ENCODE data around the gene CALHM1.
"Not testable (repeated sequence)": the region's sequence is repeated elsewhere in the genome, so short reads cannot be mapped to it uniquely, and the experiment has no call there.

Gene CALHM1

DNA sequence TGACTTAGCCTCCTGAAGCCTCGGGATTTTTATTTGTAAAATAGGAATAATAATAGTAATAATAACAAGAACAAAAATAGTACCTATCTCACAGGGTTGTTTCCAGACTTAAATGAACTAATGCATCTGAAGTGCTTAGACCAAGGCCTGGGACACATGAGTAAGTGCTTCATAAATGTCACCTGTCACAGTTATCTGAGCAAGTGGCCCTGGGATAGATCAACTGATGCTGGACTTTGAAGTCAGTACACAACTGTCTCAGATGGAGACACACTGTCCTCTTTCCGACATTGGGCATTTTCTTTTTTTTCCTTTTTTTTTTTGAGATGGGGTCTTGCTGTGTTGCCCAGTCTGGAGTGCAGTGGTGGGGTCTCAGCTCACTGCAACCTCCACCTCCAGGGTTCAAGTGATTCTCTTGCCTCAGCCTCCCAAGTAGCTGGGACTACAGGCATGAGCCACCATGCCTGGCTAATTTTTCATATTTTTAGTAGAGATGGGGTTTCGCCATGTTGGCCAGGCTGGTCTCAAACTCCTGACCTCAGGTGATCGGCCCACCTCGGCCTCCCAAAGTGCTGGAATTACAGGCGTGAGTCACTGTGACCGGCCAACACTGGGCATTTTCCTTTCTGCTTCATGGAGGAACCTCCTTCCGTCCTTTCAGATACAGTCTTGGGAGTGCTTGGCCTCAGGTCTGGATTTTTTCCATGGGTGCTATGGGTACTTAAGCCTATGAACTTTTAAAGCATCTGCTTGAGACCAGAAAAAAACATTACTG is 28.1 kb upstream of the CALHM1 start:
- DNase-seq: not testable (repeated sequence)

DNA sequence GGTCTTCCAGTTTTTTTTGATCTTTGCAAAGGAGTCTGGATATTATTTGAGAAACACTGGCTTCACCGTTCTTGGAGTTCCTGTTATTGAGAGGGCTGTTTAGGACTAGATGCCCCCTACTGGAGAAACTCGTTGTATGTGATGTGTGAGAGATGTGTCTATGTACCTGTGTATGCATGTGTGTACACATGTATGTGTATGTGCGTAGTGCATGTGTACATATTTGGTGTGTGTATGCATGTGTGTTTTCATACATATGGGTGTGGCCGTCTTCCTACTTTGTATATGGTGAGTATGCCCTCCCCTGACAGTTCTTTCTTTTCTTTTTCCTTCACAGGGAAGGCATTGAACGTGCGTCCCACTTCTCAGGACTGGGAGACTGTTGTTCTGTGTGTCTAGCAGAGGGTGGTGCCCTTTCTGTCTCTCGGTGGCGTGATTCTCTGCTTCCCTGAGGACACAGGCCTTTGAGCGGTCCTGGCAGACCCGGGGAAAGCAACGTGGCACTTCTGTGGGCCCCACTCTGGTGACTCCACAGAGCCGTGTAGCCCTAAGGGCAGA is 23.4 kb upstream of the CALHM1 start:
- DNase-seq: no peak

DNA sequence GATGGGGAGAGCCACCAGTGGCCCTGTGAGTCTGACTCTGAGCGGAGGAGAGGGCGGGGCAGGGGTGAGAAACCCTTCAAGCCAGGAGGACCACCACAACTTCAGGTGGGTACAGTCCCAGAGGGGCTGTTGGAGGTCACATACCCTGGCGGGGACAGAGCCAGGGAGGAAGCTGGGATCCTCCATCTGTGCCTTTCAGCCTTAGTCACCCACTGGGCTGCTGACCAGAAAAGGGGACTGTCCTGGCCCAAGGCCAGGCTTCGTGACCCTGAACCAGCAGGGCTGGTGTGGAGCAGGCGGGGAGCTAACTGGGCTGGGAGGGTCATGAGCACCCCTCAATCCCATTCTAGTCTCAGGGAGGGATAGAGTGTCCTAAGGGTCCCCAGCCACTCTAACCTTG is 21.8 kb upstream of the CALHM1 start:
- no peak for DNase-seq

DNA sequence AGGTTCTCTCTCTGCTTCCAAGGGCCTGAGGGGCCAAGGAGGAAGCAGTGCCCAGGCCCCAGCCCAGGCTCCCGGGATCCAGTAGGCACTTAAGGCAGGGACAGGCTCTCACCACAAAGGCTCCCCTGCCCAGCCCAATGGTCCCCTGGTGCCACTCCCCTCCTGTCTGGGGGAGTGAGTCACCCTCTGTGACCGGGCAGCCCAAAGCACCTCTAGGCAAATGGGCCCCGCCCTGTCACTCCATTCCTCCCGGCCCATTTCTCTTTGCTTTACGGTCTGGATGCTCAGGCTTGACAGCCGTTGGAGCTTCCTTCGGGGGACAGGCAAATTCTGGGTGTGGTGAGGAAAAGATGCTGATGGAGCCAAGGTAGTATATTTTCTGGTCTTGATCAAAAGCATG is 20.4 kb upstream of the CALHM1 start, which contains the start of gene CALHM3:
CALHM3 (minus strand) TSS at position 106 of the 400 bp plus-strand sequence. CDS start 208 bp downstream, outside the sequence.
- no peak for DNase-seq

DNA sequence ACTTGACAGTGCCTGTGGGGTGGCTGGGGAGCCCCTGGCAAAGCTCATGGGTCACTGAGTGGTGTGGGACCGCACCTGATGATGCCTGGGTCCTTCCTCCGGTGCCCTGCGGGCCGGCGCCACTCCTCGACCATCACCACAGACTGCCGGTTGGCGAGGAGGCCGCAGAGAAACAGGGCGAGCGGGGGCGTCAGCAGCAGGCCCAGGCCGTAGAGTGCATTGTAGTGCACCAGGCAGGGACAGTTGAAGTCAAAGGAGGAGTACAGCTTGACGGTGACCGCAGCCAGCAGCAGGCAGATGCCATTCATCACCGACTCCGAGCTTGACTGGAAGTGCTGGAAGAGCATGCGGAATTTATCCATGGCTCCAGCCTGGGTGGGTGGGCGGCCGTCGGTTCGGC is 20.0 kb upstream of the CALHM1 start:
- no peak for DNase-seq

DNA sequence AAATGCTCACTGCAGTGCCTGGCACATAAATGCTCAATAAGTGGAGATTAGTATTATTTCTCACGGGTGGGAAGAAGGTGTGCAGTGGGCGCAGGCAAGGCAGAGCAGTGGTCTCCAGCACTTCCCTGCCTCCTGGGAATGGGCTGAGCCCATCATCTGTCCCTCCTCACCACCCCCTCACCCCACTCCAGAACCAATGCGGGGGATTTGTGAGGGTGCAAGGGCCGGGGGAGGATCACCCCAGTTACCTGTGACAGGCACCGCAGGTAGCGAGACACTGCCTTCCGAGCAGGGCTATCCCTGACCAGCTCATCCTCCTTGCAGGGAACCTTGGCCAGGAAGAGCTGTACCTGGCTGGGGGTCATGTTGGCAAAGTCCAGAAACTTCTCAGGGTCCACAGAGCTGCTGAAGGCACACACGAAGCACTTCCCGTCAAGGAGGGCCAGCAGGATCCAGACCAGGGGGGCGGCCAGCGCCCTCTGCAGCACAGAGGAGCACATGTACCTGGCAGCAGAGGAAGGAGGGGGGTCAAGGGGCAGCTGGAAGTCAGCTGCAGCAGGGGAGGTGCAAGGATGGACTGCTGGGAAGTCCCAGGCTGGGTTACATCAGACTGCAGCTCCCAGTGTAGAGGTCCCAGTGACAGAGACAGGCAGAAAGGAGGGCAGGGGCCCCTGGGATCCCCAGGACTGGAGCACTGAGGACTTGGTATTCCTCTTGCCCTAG is 17.5 kb upstream of the CALHM1 start:
- DNase-seq: no peak

DNA sequence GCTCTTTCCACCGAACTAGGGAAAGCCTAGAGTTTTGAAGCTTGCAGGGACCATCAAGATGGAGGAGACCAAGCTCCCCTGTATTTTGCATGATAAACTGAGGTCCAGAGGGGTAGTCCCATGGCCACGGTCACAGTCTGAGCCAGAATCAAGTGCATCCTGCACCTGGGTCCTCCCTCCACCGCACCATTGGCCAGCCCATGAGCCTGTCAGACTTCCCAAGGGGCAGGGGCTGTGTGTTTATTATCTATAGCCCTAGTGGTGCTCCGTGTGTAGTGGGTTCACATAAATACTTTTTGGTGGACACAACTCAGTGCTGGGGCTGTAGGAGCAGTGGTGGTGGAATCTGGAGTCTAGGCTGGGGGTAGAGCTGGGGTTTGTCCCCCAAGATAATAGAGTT is 16.7 kb upstream of the CALHM1 start:
- DNase-seq: no peak

DNA sequence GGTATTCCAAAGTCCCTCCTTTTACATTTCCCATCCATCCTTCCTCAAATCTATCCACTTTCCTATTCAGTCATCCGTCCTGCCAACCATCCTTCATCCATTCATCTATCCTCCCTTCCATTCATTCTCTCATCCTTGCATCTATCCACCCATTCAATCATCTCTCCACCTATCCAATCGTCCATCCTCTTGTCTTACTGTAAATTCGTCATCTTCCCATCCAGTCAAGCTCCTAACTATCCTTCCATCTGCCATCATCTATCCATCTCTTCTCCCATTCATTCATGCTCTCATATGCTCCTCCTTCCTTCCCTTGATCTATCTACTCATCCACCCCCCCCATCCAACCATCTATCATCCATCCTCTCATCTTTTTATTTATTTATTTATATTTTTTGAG is 15.4 kb upstream of the CALHM1 start:
- DNase-seq: no peak

DNA sequence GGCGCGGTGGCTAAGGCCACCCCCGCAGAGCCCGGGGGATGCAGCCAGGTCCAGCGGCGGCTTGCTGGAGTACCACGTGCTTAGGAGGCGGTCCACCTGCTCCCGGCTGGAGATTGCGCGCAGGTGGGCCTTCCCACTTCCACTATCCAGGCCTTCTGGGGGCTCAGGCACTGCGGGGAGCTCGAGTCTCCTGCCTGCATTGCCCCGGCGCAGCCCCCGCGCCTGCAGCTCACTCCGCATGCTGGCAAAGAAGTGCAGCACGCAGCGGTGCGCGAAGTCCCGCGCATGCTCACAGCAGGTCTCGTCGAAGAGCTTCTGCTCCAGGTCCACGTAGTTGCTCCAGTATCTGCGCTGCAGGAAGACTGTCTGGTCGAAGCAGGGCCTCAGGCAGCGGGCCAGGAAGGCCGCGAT is 14.6 kb upstream of the CALHM1 start:
- no peak for DNase-seq

DNA sequence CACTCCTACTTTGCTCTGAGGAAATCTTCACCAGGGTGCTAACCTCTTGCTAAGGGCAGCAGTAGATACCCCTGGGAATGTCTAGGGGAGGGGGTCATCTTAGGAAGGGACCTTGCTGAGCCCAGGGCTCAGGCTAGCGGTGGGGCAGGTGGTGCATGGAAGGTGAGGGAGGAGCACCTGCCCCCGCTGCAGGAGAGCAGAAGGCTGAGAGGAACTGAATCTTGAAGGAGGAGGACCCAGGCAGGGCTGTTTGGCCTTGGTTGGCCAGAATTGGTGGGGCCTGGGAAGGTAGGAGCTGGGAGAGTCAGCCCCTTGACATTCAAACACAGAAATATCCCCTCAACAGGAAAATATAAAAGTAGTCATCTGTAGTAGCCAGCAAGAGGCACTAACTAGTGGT is 13.3 kb upstream of the CALHM1 start:
- DNase-seq: no peak

DNA sequence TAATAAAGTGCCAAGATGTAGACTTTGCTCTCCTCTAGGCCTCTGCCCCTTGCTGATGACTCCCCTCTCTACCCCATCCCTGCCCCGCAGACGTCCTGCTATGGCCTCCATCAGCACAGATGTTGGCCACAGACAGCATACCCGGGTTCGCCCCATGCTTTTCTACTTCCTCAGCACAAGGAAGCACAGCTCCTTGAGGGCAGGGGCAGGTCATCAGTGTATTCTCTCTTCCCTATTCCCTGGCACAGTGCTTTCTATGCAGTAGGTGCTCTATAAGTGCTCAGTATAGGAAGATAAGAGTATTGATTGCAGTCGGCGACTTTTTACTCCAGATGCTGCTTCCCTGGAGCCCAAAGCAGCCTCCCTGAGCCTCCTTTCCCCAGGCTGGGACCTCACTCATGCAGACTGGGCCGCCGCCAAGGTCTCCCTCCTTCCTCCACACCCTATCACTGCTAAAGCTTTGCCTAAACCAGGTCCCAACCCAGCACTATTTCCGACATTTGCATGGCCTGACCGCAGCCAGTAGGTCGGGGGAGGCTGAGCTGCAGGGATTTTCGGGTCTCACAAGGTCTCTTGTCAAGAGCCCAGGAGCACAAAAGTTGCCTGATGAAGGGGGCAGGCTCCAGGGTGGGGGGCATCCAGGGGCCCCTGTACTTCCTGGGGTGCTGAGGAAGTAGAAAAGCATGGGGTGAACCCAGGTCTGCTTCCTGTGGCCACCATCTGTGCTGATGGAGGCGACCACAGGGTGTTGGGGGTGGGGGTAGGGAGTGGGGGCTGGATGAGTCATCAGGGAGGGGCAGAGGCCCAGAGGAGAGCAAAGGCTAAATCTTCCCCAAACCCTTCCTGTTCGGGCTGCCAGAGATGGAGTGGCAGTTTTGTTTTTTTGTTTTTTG is 12.3 kb upstream of the CALHM1 start:
- no peak for DNase-seq

DNA sequence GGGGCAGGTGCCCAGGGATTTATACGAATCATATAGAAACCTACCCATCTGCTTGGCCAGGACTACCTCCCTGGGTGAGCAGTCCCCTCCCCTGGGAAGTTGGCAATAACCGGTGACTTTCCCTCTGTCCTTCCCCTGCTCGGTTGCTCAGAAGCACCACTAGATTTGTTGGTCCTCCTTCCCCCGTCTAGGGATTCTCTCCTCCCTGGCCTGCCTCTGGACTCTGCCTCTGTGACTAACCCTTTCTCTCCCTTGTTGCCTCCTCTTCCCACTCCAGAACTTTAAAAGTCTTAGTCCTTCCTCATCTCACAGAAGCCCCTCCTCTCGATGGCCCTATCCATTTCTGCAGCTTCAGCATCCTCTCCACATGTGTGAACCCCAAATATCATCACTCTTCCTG is 10.5 kb upstream of the CALHM1 start:
- DNase-seq: no peak

DNA sequence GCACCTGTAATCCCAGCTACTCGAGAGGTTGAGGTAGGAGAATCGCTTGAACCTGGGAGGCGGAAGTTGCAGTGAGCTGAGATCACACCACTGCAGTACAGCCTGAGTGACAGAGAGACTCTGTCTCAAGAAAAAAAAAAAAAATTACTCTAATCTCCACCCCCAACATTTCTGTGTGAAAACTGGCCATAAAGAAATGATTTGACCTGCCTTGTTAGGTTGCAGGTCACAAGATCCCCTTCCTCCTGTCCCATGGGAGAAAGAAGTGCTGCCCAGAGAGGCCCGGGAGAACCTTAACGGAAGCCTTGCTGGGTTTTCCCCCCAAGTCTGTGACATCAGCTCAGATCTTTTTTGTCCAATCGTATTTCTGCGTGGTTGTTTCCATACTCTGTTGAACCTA is 8.7 kb upstream of the CALHM1 start:
- DNase-seq: no peak

DNA sequence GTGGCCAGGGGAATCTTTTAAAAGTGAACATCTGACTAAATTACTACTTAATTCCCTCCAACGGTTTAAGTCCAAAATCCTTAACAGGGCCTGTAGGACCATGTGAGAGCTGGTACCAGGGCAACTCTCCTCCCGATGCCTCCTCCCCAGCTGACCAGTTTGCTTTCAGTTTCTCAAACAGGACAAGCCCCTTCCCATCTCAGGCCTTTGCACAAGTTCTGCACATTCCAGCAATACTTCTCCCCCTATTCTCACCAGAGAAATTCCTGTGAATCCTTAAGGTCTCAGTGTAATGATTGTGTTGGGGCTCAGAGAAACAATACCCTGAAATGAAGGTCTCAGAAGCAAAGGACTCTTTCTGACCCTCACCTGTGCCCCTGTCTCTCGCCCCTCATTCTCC is 8.0 kb upstream of the CALHM1 start:
- no peak for DNase-seq

DNA sequence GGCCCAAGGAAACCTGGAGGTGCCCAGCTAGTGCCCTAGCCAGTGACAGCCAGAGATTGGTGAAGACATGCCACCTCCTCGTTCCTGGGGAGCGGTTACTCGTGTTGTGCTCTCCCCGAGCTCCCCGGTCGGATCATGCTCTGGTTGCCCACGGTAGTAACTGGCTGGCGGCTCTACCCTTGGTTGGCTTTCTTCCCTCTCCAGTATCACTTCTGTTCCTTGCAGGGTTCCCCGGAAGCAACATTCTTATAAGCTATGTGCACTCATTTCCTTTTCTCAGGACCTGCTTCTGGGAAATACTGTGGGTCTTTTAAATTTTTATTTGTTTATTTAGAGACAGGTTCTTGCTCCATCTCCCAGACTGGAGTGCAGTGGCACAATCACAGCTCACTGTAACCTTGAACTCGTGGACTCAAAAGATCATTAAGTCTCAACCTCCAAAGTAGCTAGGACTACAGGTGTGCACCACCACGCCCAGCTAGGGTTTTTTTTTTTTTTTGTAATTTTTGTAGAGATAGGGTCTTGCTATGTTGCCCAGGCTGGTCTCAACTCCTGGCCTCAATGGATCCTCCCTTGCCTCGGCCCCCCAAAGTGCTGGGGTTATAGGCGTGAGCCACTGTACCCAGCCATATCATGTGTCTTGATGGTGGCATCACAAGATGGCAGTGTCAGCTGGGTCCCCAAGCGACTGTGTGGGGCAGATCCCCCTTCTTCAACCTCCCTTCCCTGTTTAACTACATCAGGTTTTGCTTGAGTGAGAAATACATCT is 6.9 kb upstream of the CALHM1 start:
- no peak for DNase-seq

DNA sequence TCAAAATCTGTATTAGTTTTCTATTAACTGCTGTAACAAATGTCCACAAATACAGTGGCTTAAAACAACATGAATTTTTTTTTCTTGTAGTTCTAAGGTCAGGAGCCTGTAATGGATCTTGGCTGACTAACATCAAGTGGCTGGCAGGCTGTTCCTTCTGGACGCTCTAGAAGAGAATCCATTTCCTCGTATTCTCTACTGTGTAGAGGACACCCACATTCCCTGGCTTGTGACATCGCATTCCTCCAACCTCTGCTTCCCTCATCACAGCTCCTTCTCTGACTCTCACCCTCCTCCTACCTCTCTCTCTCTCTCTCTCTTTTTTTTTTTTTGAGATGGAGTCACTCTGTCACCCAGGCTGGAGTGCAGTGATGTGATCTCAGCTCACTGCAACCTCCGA is 4.8 kb upstream of the CALHM1 start:
- no peak for DNase-seq

DNA sequence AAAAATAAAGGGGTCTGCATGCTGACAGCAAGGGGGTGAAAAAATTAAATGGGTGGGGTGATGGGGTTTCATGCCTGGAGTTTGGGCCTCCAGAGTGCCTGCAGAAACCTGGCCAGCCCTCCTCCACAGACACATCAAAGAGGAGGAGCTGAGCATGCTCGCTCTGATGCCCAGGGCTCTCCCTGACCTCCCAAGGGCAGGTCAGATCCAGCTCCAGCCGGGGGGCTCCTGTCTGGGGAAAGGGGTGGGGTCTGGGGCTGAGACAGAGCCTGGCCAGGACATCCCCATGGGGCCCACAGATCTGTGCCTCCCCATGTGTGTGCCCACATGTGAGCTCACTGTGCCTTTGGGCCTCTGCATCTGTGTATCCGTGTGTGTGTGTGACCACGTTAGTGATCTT is 915 bp upstream of the CALHM1 start:
- no peak for DNase-seq

DNA sequence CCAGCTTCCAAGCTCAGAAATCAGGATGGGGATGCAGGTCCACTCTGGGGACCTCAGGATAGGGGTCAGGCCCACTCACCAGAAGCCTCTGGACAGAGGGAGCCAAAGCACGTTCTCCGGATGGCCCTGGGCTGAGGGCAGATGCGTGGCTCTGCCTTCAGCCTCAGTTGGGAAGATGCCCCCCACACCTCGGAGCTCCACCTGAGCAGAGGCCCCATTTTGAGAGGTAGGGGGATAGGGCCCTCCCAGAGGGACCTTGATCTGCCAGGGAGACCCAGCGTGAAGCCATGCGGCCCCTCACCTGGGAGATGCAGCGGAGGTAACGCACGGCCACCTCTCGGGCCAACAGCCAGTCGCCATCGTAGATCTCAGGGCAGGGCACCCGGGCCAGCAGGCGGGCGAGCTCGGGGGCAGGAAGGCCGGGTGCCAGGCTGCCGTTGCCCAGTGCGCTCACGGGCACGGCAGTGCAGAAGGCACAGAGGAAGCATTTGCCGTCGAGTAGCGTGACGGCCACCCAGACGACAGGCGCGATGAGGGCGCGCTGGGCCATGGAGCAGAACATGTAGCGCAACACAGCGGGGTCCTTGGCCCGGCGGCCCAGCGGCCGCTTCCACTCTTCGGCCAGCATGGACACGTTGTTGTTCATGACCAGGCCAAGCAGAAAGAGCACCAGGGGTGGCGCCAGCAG is 660 bp downstream of the CALHM1 start:
- no peak for DNase-seq

DNA sequence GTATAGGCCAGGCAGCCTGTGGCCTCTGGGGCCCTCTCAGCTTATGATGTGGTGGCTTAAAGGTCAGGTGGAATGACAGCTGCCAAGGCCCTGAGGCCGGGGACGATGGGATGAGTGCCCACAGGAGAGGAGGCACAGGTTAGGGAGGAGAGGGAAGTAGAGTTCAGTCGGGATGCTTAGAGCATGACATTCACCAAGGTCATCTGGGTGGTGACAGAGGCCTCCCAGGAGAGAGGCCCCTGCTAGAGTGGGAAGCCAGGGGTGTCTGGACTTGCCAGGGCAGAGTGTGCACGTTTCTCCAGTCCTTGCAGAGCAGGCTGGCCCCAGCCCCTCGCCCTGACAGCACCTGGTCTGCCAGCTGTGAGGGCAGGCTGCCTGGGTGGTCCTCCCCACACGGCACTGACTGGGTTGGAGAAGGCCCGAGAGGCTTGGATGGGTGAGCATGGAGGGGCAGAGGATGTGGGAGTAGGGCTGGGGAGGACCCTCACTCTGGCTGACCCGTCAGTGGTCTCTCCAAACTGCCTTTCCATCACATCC is 1.5 kb downstream of the CALHM1 start:
- no peak for DNase-seq

DNA sequence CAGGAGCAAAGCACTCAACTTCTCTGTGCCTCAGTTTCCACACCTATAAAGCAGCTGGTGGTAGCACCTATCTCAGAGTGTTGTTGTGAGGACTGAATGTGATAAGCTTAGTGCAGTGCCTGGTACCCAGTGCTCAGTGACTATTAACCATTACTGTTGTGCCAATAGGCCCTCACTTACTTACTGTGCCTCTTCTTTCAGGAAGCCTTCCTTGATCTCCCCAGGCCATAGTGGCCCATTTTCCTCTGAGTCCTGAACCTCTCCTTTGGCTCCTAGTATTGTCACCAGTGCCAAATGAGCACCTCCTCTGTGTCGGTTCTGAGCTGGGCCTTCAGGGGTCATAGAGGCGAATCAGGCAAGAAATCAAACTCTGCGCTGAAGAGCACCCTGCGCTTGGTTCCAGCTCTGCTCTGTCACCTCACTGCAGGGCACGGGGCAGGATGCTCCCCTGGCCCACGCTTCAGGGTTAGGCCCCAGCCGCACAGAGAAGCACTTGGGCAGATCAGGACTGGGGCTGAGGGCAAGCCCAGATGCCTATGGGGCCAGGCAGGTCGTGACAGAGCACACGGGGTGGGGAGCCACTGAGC is 2.5 kb downstream of the CALHM1 start:
- no peak for DNase-seq
